Measurements from ENCODE around the gene NEU1.
"Not testable (repeated sequence)": the region's sequence is repeated elsewhere in the genome, so short reads cannot be mapped to it uniquely, and the experiment has no call there.

The NEU1 gene

DNA sequence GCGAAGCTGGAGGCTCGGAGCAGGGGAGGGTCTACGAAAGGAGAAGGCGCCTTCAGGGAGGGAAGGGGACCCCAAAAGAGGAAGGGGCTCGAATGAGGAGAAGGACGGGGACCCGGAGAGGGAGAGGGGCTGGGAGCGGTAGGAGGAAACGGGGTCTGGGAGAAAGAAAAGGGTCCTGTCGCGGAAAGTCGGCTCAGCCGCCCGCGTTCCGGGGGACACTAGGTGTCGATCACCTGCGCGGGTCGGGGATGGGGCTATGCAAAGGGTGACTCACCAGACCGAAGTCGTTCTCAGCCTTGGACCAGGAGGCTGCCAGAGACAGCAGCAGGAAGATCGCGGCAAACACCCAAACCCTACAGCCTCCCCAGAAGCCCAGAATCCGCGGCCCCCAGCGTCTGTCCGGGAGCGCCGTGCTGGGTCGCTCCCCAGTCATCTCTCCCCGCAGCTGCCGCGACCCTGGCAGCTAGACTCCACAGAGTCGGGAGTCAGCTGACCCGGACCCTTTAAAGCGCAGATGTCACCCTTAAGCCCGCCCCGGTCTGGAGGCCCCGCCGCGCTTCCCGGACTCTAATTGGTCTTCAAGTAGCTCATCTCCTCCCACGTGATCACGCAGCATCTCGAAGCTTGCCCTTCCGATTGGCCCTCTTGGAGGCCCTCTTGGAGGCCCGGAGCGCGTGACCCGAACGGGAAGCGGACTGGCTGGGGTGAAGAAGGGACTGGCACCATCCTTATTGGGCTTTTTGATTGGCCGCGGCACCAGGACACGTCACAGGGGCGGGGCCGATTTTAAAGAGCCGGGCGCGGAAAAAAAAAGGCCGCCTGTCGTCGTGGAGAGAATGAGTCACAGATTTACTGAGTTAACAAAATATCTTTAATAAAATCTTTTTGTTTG, at the start of gene NEU1:
TSS of gene NEU1 (minus strand) at position 478 of the 892 bp plus-strand sequence. CDS start at position 433, 45 bp downstream.
- Mint-ChIP-seq H3K4me1 (peaks cover 27% of the 10 kb centered on the region), H3K36me3 (peaks cover 48% of the 10 kb centered on the region), H3K27ac (peak within 1 kb of the TSS; percentile 90), H3K4me3 (peak within 1 kb of the TSS; percentile 98), H3K9me3 (no peaks in the 10 kb centered on the region)
- DNase-seq (ENCODE audit: low spot score in 2 of 2), result peak; percentile 89 to 98
- peak; percentile 97 for ATAC-seq

GRCh38 chr6:31911826-31912585, 49.4 kb upstream of the NEU1 start:
- Mint-ChIP-seq H3K4me1 (peaks cover 13% of the 10 kb centered on the region), H3K27ac (no peak overlapping the region), H3K4me3 (no peak overlapping the region), H3K36me3 (no peaks in the 10 kb centered on the region), H3K9me3 (no peaks in the 10 kb centered on the region)
- ATAC-seq (no peak), DNase-seq (ENCODE audit: low spot score in 2 of 2) (no peak)

DNA sequence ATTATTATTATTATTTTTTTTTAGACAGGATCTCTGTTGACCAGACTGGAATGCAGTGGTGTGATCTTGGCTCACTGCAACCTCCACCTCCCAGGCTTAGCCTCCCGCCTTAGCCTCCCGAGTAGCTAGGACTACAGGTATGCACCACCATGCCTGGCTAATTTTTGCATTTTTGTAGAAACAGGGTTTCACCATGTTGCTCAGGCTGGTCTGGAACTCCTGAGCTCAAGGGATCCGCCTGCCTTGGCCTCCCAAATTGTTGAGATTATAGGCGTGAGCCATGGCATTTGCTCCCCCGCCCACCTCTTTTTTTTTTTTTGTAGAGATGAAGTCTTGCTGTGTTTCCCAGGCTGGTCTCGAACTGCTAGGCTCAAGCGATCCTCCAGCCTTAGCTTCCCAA, 46.7 kb upstream of the NEU1 start:
- not testable (repeated sequence) for H3K4me3 Mint-ChIP-seq; H3K36me3 Mint-ChIP-seq; H3K9me3 Mint-ChIP-seq; DNase-seq (ENCODE audit: low spot score in 2 of 2); H3K27ac Mint-ChIP-seq; ATAC-seq
- H3K4me1 Mint-ChIP-seq, result peaks cover 13% of the 10 kb centered on the region

DNA sequence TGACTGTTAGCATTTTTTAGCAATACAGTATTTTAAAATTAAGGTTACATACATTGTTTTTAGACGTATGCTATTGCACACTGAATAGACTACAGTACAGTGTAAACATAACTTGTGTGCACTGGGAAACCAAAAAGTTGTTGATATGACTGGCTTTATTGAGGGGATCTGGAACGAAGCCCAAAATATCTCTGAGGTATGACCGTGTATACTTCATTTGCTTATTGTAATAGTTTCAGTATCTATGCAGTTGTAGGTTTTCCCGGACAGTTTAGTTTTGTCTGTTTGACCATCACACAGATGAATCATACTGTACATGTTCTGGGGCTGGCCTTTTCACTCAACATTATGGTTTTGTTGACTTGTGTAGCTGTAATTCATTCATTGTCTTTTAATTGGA, 46.2 kb upstream of the NEU1 start:
- H3K27ac Mint-ChIP-seq, result no peak overlapping the region
- H3K36me3 Mint-ChIP-seq, result no peaks in the 10 kb centered on the region
- peaks cover 13% of the 10 kb centered on the region for H3K4me1 Mint-ChIP-seq
- ATAC-seq (peak; percentile 91), DNase-seq (ENCODE audit: low spot score in 2 of 2) (no peak)
- no peaks in the 10 kb centered on the region for H3K9me3 Mint-ChIP-seq
- H3K4me3 Mint-ChIP-seq, result no peak overlapping the region

- H3K27ac Mint-ChIP-seq; H3K4me3 Mint-ChIP-seq; H3K9me3 Mint-ChIP-seq; H3K36me3 Mint-ChIP-seq; ATAC-seq; DNase-seq (ENCODE audit: low spot score in 2 of 2): not testable (repeated sequence)
- H3K4me1 Mint-ChIP-seq, result peaks cover 14% of the 10 kb centered on the region
Observed at GRCh38 chr6:31908255-31908654, 45.6 kb upstream of the NEU1 start.

DNA sequence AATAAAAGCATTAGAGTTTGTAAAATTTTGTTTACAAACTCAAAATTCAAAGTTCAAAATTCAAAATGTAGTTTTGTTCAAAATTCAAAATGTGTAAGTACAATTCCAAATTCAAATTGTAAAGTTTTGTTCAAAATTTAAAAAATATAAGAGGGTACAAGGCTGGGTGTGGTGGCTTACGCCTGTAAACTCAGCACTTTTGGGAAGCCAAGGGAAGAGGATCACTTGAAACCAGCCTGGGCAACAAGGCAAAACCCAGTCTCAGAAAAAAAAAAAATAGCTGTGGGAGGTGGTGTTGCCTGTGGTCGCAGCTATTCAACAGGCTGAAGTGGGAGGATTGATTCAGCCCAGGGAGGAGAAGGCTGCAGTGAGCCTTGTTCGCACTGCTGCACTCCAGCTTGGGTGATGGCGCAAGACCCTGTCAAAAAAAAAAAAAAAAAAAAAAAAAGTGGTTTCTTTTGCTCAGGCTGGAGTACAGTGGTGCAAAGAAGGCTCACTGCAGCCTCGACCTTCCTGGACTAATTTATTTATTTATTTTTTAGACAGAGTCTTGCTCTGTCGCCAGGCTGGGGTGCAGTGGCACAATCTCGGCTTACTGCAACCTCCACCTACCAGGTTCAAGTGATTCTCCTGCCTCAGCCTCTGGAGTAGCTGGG, 44.7 kb upstream of the NEU1 start:
- H3K9me3 Mint-ChIP-seq, result no peaks in the 10 kb centered on the region
- no peak overlapping the region for H3K4me3 Mint-ChIP-seq
- H3K27ac Mint-ChIP-seq, result no peak overlapping the region
- peaks cover 20% of the 10 kb centered on the region for H3K4me1 Mint-ChIP-seq
- H3K36me3 Mint-ChIP-seq, result peaks cover 9% of the 10 kb centered on the region
- DNase-seq (ENCODE audit: low spot score in 2 of 2) (no peak), ATAC-seq (peak; percentile 53)

- not testable (repeated sequence) for DNase-seq (ENCODE audit: low spot score in 2 of 2); H3K27ac Mint-ChIP-seq; H3K9me3 Mint-ChIP-seq; H3K4me3 Mint-ChIP-seq; ATAC-seq
- H3K4me1 Mint-ChIP-seq, result peaks cover 19% of the 10 kb centered on the region
- H3K36me3 Mint-ChIP-seq, result peaks cover 14% of the 10 kb centered on the region
Observed at GRCh38 chr6:31906727-31907126, 44.1 kb upstream of the NEU1 start.

DNA sequence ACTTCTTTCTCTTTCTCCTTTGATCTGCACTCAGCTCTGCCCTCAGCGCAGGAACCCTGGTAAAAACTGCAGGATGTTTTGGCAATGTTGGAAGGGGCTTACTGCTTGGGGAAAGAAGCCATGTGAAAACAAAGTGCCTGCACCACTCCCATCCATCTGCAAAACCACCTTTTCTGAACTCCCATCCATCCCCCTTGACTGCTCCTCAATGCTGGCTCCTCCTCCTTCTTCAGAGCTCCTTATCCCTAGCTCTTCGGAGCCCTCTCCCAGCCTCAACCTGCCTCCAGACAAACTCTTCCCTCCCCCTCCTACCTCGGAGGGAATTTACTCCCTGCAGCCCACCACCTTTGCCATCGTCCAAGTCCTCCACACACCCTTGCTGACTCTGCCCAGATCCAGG, 43.5 kb upstream of the NEU1 start:
- H3K36me3 Mint-ChIP-seq, result peaks cover 15% of the 10 kb centered on the region
- H3K27ac Mint-ChIP-seq, result no peak overlapping the region
- ATAC-seq, result no peak
- peaks cover 19% of the 10 kb centered on the region for H3K4me1 Mint-ChIP-seq
- H3K4me3 Mint-ChIP-seq, result no peak overlapping the region
- DNase-seq (ENCODE audit: low spot score in 2 of 2), result no peak
- H3K9me3 Mint-ChIP-seq, result no peaks in the 10 kb centered on the region

GRCh38 chr6:31905041-31905440, 42.4 kb upstream of the NEU1 start:
- H3K9me3 Mint-ChIP-seq, result no peaks in the 10 kb centered on the region
- no peak overlapping the region for H3K27ac Mint-ChIP-seq
- H3K4me3 Mint-ChIP-seq, result no peak overlapping the region
- H3K4me1 Mint-ChIP-seq, result peaks cover 19% of the 10 kb centered on the region
- H3K36me3 Mint-ChIP-seq, result peaks cover 15% of the 10 kb centered on the region
- DNase-seq (ENCODE audit: low spot score in 2 of 2) (no peak), ATAC-seq (no peak)

DNA sequence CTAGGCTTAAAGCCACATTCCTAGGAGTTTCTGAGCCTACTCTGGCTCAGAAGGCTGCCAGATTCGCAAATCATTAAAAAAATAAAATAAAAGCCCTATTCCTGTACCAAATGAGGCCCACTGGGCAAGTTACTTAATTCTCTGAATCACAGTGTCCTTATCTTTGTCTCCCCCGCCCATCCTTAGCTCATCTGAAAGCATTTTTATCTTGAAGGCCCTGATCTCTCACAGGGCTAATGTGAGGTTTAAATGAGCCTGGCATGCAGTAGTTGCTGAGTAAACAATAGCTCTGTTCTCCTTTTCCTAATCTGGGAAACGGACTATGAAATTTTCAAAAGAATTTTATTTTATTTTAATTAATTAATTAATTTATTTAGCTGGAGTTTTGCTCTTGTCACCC, 41.3 kb upstream of the NEU1 start:
- no peak overlapping the region for H3K27ac Mint-ChIP-seq
- peaks cover 28% of the 10 kb centered on the region for H3K4me1 Mint-ChIP-seq
- ATAC-seq (no peak), DNase-seq (ENCODE audit: low spot score in 2 of 2) (no peak)
- H3K4me3 Mint-ChIP-seq, result no peak overlapping the region
- H3K36me3 Mint-ChIP-seq, result peaks cover 15% of the 10 kb centered on the region
- H3K9me3 Mint-ChIP-seq, result no peaks in the 10 kb centered on the region

DNA sequence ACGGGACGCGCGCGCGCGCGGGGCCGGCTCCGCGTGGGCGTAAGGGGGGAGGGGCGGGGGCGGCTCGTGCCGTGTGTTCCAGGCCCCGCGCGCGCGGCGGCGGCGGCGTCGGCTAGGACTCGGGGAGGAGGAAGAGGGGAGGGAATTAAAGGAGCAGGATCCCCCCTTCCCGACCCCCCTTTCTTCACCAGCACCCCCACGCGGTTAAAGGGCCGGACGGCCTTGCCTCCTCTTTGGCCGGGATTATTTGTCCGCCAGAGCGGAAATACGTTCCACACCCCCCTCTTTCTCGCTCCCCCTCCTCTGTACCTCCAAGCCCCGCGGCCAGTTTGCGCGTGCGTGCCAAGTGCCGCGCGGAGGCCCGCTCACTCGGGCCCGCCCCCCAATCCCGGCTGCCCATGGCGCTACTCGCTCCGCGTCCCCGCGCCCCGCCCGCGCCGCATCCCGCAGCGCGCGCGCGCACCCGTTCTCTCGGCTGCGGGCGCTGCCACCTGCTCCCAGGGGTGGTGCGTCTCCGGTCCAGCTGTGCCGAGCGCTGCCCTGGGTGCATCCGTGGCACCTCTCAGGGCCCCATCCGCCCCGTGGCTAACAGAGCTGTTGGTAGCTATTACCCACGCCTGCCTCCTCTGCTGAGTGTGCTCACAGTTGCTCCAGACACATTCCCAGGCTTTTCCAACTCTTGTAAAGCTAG, 39.5 kb upstream of the NEU1 start, which contains the start of gene ZBTB12:
TSS of gene ZBTB12 (minus strand) at position 134 of the 691 bp plus-strand sequence. CDS start 781 bp downstream, outside the sequence.
- Mint-ChIP-seq H3K27ac (peak within 1 kb of the TSS; percentile 57), H3K9me3 (no peaks in the 10 kb centered on the region), H3K4me3 (peak within 1 kb of the TSS; percentile 72), H3K4me1 (peaks cover 32% of the 10 kb centered on the region), H3K36me3 (peaks cover 15% of the 10 kb centered on the region)
- DNase-seq (ENCODE audit: low spot score in 2 of 2), result peak; percentile 72 to 92
- peak; percentile 80 for ATAC-seq

GRCh38 chr6:31901415-31901952, 38.9 kb upstream of the NEU1 start:
- Mint-ChIP-seq H3K4me1 (peaks cover 35% of the 10 kb centered on the region), H3K4me3 (peak overlapping the region; percentile 72), H3K27ac (peak overlapping the region; percentile 57), H3K9me3 (no peaks in the 10 kb centered on the region), H3K36me3 (peaks cover 18% of the 10 kb centered on the region)
- DNase-seq (ENCODE audit: low spot score in 2 of 2) (peak; percentile 29 to 76), ATAC-seq (peak; percentile 25)

GRCh38 chr6:31900917-31901414, 38.3 kb upstream of the NEU1 start:
- Mint-ChIP-seq H3K36me3 (peaks cover 23% of the 10 kb centered on the region), H3K27ac (no peak overlapping the region), H3K4me1 (peaks cover 40% of the 10 kb centered on the region), H3K4me3 (peak overlapping the region; percentile 72), H3K9me3 (no peaks in the 10 kb centered on the region)
- DNase-seq (ENCODE audit: low spot score in 2 of 2), result no peak
- no peak for ATAC-seq
